ENCODE data around the gene PLEKHA7.

- no peak for TF ChIP-seq CTCF (IDR thresholded peaks at IDR 0.05)
- TF ChIP-seq ZFX (IDR thresholded peaks at IDR 0.05; ENCODE audit: borderline replicate concordance), result no peak
Measured at GRCh38 chr11:17020831-17021230, 6.6 kb upstream of the PLEKHA7 start.
